HepG2 (cell line): ENCODE results near the gene HPCAL1. TPM values are rescaled to one million over a fixed set of nuclear protein-coding genes. Genes with fewer than 3 reads are reported as not detected.

ENCODE experiments used
- ATAC-seq: fragments of 200-7000 bp; cut with Tn5 transposase; 3 replicates; pipeline ENCODE4 v1.9.1; 2020; ENCODE audit warnings: mild to moderate bottlenecking, moderate library complexity
- BruUV-seq: library from RNA; stranded (reverse); fragments of 400-500 nt; replicated peaks from 2 replicates; lab custom pipeline; 2021; lab: Mats Ljungman, UMichigan
- CTCF ChIA-PET: fragments of 300-600 bp; formaldehyde crosslinking; extraction: SDS; loops from one replicate; lab custom pipeline; 2021; ENCODE audit warnings: low total read pairs, inconsistent platforms, low intra/inter-chr PET ratio; lab: Yijun Ruan, JAX
- POLR2A ChIA-PET: fragments of 350-600 bp; sonication (Branson Sonifier 250); formaldehyde crosslinking; loops from one replicate; lab custom pipeline; 2020; ENCODE audit warnings: antibody characterized with exemption, inconsistent platforms; lab: Yijun Ruan, JAX
- DNase-seq: peaks from one replicate; pipeline ENCODE4 v3.0.0-alpha.2; 2015; ENCODE audit warnings: low spot score
- FAIRE-seq: peaks from 3 replicates; lab custom pipeline; 2011; peaks lifted over from hg19 to GRCh38; lab: Jason Lieb, UNC
- H2AFZ ChIP-seq: one replicate; pipeline ENCODE4 v1.6.1; 2011; ENCODE audit warnings: low read length, inconsistent platforms
- H3K27ac ChIP-seq: fragments of 300-600 bp; 3 replicates; pipeline ENCODE4 v1.8.0; 2011; ENCODE audit warnings: mixed run types, mild to moderate bottlenecking, mixed read lengths, low read length, inconsistent platforms; ENCODE audit not compliant: insufficient read depth; ENCODE audit errors: extremely low read length
- H3K27me3 ChIP-seq, 2 experiments: fragments of 200-600 bp in 1 of 2; 2 replicates in 1 of 2; 3 replicates in 1 of 2; pipeline versions ENCODE4 v1.6.0 to v1.8.0; 2011; ENCODE audit warnings: low read length in 2 of 2, mild to moderate bottlenecking in 2 of 2, moderate library complexity in 2 of 2, inconsistent platforms in 1 of 2; ENCODE audit not compliant: insufficient read depth in 2 of 2, control insufficient read depth in 1 of 2
- H3K36me3 ChIP-seq, 2 experiments: fragments of 200-600 bp in 1 of 2; replicated peaks in 1 of 2; 2 replicates in 1 of 2; 3 replicates in 1 of 2; pipeline versions ENCODE4 v1.5.1 to v1.8.0; 2011; ENCODE audit warnings: low read length in 2 of 2, inconsistent platforms in 1 of 2; ENCODE audit not compliant: insufficient read depth in 2 of 2, control insufficient read depth in 1 of 2
- H3K4me1 ChIP-seq: 2 replicates; pipeline ENCODE4 v1.5.1; 2012; ENCODE audit warnings: low read length, inconsistent platforms; ENCODE audit not compliant: insufficient read depth
- H3K4me2 ChIP-seq: 2 replicates; pipeline ENCODE4 v1.6.0; 2011; ENCODE audit warnings: low read depth, low read length, inconsistent platforms
- H3K4me3 ChIP-seq, 3 experiments: fragments of 200-600 bp in 1 of 3; sonication (generic), shearing (Covaris generic) in 1 of 3; replicated peaks in 1 of 3; 2 replicates each; pipeline ENCODE4 v1.5.1; 2011 to 2016; ENCODE audit warnings: low read length in 3 of 3, inconsistent platforms in 2 of 3, low read depth in 2 of 3, mild to moderate bottlenecking in 2 of 3, control low read depth in 1 of 3, mixed read lengths in 1 of 3; ENCODE audit not compliant: insufficient read depth in 1 of 3
- H3K79me2 ChIP-seq: one replicate; pipeline ENCODE4 v1.6.1; 2011; ENCODE audit warnings: low read length, inconsistent platforms; ENCODE audit not compliant: insufficient read depth
- H3K9ac ChIP-seq: 2 replicates; pipeline ENCODE4 v1.6.0; 2011; ENCODE audit warnings: mild to moderate bottlenecking, low read depth, low read length, inconsistent platforms; ENCODE audit not compliant: insufficient read depth
- H3K9me3 ChIP-seq: 2 replicates; pipeline ENCODE4 v1.5.1; 2012; ENCODE audit warnings: mild to moderate bottlenecking, low read length
- H4K20me1 ChIP-seq: 2 replicates; pipeline ENCODE4 v1.6.0; 2011; ENCODE audit warnings: inconsistent platforms, mild to moderate bottlenecking, low read length, moderate library complexity; ENCODE audit not compliant: insufficient read depth
- KDM1A ChIP-seq: IDR thresholded peaks from 2 replicates; pipeline ENCODE4 v1.6.1; 2016; ENCODE audit warnings: missing compliant biosample characterization
- MEIS1 ChIP-seq: sonication (generic); formaldehyde crosslinking; IDR thresholded peaks from 2 replicates; pipeline ENCODE4 v1.9.0; 2021; ENCODE audit warnings: mild to moderate bottlenecking, missing genetic modification reagents, moderate library complexity, borderline replicate concordance
- NFE2 ChIP-seq: sonication (generic); formaldehyde crosslinking; IDR thresholded peaks from 2 replicates; pipeline ENCODE4 v1.4.0; 2020; ENCODE audit warnings: missing genetic modification reagents
- ZFY ChIP-seq: sonication (generic); formaldehyde crosslinking; IDR thresholded peaks from 2 replicates; pipeline ENCODE4 v1.4.0; 2020; ENCODE audit warnings: missing genetic modification reagents
- ZMYM3 ChIP-seq: sonication (generic); formaldehyde crosslinking; IDR thresholded peaks from 2 replicates; pipeline ENCODE4 v1.5.1; 2020; ENCODE audit warnings: mild to moderate bottlenecking, missing genetic modification reagents
- ZNF709 ChIP-seq: sonication (generic); formaldehyde crosslinking; IDR thresholded peaks from 2 replicates; pipeline ENCODE4 v1.5.0; 2020; ENCODE audit warnings: mild to moderate bottlenecking, missing genetic modification reagents
- ZNF770 ChIP-seq: sonication (generic); formaldehyde crosslinking; IDR thresholded peaks from 2 replicates; pipeline ENCODE4 v1.5.0; 2020; ENCODE audit warnings: mild to moderate bottlenecking, missing genetic modification reagents
- WGBS: methylation state at CpG from one replicate; pipeline ENCODE4 v1.1.6; 2017; ENCODE audit warnings: low lambda C conversion rate; 5-methylcytosine and 5-hydroxymethylcytosine counted together
- in situ Hi-C: cut with HindIII; loops from 2 replicates; pipeline ENCODE4 v1.10.0; 2017; ENCODE audit warnings: low pct_unique_long_range_greater_than_20kb; ENCODE audit not compliant: extremely low pct_ligation_motif_present
- intact Hi-C: fragments of 100-400 bp; cut with micrococcal nuclease; formaldehyde crosslinking; loops from one replicate; pipeline ENCODE4 v1.10.0; 2022; ENCODE audit not compliant: unreplicated experiment
- polyA plus RNA-seq, 8 experiments: library from polyadenylated mRNA; depleted of rRNA in 3 of 8; stranded (reverse) in 7 of 8; unstranded in 1 of 8; fragments of >200 nt; fragmentation: Illumina TruSeq in 4 of 8; extraction: Trizol in 4 of 8; gene quantifications; 2 replicates each; pipeline versions ENCODE4 v1.2.1 to v1.2.3, GENCODE V29; 2011 to 2016; ENCODE audit warnings: low read depth in 4 of 8, missing spikeins in 1 of 8, mixed read lengths in 1 of 8; ENCODE audit not compliant: insufficient read depth in 1 of 8
- total RNA-seq, 5 experiments: library from RNA; depleted of rRNA; stranded (reverse); fragments of >200 nt; fragmentation: Illumina TruSeq; extraction: Trizol; gene quantifications; 2 replicates each; pipeline ENCODE4 v1.2.3, GENCODE V29; 2016; ENCODE audit warnings: low read depth in 1 of 5
- TF ChIP-seq, protein P1 (sequence below): fragments of 450-650 bp; IDR thresholded peaks from 2 replicates; pipeline ENCODE4 v1.6.1; 2016

HPCAL1 gene
- total and polyA plus RNA-seq, 2 of the 13 experiments (the other 11 are each of a cell fraction or from before 2014, with no cell fraction given) = 29.5 to 29.9 TPM

DNA sequence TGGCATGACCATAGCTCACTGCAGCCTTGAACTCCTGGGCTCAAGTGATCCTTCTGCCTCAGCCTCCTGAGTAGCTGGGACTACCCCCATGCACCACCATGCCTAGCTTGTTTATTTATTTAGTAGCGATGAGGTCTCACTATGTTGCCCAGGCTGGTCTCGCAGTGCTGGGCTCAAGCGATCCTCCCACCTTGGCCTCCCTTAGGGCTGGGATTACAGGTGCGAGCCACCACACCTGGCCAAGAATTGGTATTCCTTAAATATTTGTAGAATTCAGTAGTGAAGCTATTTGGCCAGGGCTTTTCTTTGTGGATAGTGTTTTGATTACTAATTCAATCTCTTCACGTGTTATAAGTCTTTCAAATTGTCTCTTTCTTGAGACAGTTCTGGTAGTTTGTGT, 89.4 kb downstream of the HPCAL1 start:
- H3K4me2 ChIP-seq = peak overlapping the region; percentile 9; the same call in 1 of the 2 replicates
- WGBS = 92% methylated on average over 4 of the region's 5 CpGs
- CTCF ChIA-PET = no interaction called here
- H3K4me3 ChIP-seq = no peak overlapping the region
- H4K20me1 ChIP-seq = peaks cover 12% of the 10 kb centered on the region; the same call in 1 of the 2 replicates
- H2AFZ ChIP-seq = no peak overlapping the region
- H3K36me3 ChIP-seq = no peaks in the 10 kb centered on the region
- intact Hi-C loops = no loop called here
- no peaks in the 10 kb centered on the region for H3K9me3 ChIP-seq
- H3K9ac ChIP-seq = no peak overlapping the region
- no peak overlapping the region for H3K27ac ChIP-seq
- TF ChIP-seq KDM1A (CRISPR knock-in tag) (0 out of 2 replicates have a peak, but pooled peaks have one; percentile 12), ZFY (CRISPR knock-in tag) (0 out of 2 replicates have a peak, but pooled peaks have one; percentile 4), ZNF770 (CRISPR knock-in tag) (0 out of 2 replicates have a peak, but pooled peaks have one; percentile 62), NFE2 (CRISPR knock-in tag) (no peak), ZNF709 (CRISPR knock-in tag) (no peak), ZMYM3 (CRISPR knock-in tag) (0 out of 2 replicates have a peak, but pooled peaks have one; percentile 21), MEIS1 (CRISPR knock-in tag) (0 out of 2 replicates have a peak, but pooled peaks have one; percentile 23)
- TF ChIP-seq, protein P1, sequence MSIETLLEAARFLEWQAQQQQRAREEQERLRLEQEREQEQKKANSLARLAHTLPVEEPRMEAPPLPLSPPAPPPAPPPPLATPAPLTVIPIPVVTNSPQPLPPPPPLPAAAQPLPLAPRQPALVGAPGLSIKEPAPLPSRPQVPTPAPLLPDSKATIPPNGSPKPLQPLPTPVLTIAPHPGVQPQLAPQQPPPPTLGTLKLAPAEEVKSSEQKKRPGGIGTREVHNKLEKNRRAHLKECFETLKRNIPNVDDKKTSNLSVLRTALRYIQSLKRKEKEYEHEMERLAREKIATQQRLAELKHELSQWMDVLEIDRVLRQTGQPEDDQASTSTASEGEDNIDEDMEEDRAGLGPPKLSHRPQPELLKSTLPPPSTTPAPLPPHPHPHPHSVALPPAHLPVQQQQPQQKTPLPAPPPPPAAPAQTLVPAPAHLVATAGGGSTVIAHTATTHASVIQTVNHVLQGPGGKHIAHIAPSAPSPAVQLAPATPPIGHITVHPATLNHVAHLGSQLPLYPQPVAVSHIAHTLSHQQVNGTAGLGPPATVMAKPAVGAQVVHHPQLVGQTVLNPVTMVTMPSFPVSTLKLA = no peak
- TF ChIP-seq, all 625 proteins: peak for 5
- in situ Hi-C loops = no loop called here
- FAIRE-seq (no peak), DNase-seq (no peak), ATAC-seq (no peak)
- BruUV-seq = no TSS peak
- H3K4me1 ChIP-seq = peaks cover 23% of the 10 kb centered on the region
- POLR2A ChIA-PET = interaction anchor here (1.4 to 1.6 kb wide), 2 partner anchors 10 to 24 kb away, joined by 5 to 10 read pairs; no protein-coding TSS in a partner anchor
- H3K27me3 ChIP-seq = no peaks in the 10 kb centered on the region
- H3K79me2 ChIP-seq = no peaks in the 10 kb centered on the region
